ENCODE measurements around the gene USP1. TPM values are rescaled to one million over a fixed set of nuclear protein-coding genes. Genes with fewer than 3 reads are reported as not detected.

USP1 gene
- polyA plus RNA-seq, 1 donor from 2014 or later = 20.3 TPM

GRCh38 chr1:62424411-62424810 is 12.4 kb upstream of the USP1 start:
- Histone ChIP-seq H2AFZ (ENCODE audit: low read depth, low read length) (no peak overlapping the region), H3K27me3 (ENCODE audit: insufficient read depth, low read depth, low read length) (no peaks in the 10 kb centered on the region), H3K9ac (ENCODE audit: low read length) (no peak overlapping the region), H3K9me2 (ENCODE audit: insufficient read depth, low read length) (no peaks in the 10 kb centered on the region), H3K9me3 (ENCODE audit: low read length) (no peaks in the 10 kb centered on the region), H3K36me3 (ENCODE audit: insufficient read depth, low read length) (no peaks in the 10 kb centered on the region), H3F3A (ENCODE audit: insufficient read depth, low read length, poor library complexity, severe bottlenecking) (no peaks in the 10 kb centered on the region), H3K79me2 (replicated peaks; ENCODE audit: insufficient read depth, low read length) (no peaks in the 10 kb centered on the region), H3K4me3 (ENCODE audit: low read length) (no peak overlapping the region), H3K4me2 (ENCODE audit: low read length) (no peak overlapping the region), H4K20me1 (ENCODE audit: insufficient read depth) (no peaks in the 10 kb centered on the region), H3K27ac (ENCODE audit: low read length) (no peak overlapping the region)
- TF ChIP-seq EP300 (conservative IDR thresholded peaks at IDR 0.05; ENCODE audit: poor library complexity, severe bottlenecking) (no peak), EZH2 (IDR thresholded peaks at IDR 0.05; ENCODE audit: borderline replicate concordance, insufficient read depth, low read length, poor library complexity, severe bottlenecking) (no peak)

- Histone ChIP-seq H3K9me3 (ENCODE audit: low read length) (no peaks in the 10 kb centered on the region), H3K79me2 (replicated peaks; ENCODE audit: insufficient read depth, low read length) (no peaks in the 10 kb centered on the region), H3K4me2 (ENCODE audit: low read length) (no peak overlapping the region), H2AFZ (ENCODE audit: low read depth, low read length) (no peak overlapping the region), H3K4me3 (ENCODE audit: low read length) (no peak overlapping the region), H3K36me3 (ENCODE audit: insufficient read depth, low read length) (no peaks in the 10 kb centered on the region), H3F3A (ENCODE audit: insufficient read depth, low read length, poor library complexity, severe bottlenecking) (no peaks in the 10 kb centered on the region), H3K27ac (ENCODE audit: low read length) (no peak overlapping the region), H4K20me1 (ENCODE audit: insufficient read depth) (no peaks in the 10 kb centered on the region), H3K27me3 (ENCODE audit: insufficient read depth, low read depth, low read length) (no peaks in the 10 kb centered on the region), H3K9me2 (ENCODE audit: insufficient read depth, low read length) (no peaks in the 10 kb centered on the region), H3K9ac (ENCODE audit: low read length) (no peak overlapping the region)
- TF ChIP-seq SMC3 (conservative IDR thresholded peaks at IDR 0.05; ENCODE audit: poor library complexity) (no peak), EZH2 (IDR thresholded peaks at IDR 0.05; ENCODE audit: borderline replicate concordance, insufficient read depth, low read length, poor library complexity, severe bottlenecking) (no peak), CTCF (IDR thresholded peaks at IDR 0.05; ENCODE audit: poor library complexity, severe bottlenecking) (no peak), RAD21 (conservative IDR thresholded peaks at IDR 0.05) (no peak), POLR2AphosphoS5 (IDR thresholded peaks at IDR 0.05) (no peak), REST (IDR thresholded peaks at IDR 0.05; ENCODE audit: borderline replicate concordance) (no peak), MXI1 (conservative IDR thresholded peaks at IDR 0.05; ENCODE audit: poor library complexity, severe bottlenecking) (no peak), TAF1 (IDR thresholded peaks at IDR 0.05; ENCODE audit: low read depth) (no peak), EP300 (conservative IDR thresholded peaks at IDR 0.05; ENCODE audit: poor library complexity, severe bottlenecking) (no peak)
Measured at GRCh38 chr1:62425041-62425440, 11.8 kb upstream of the USP1 start.

- no peak overlapping the region for H3K4me3 ChIP-seq (ENCODE audit: low read length)
- TF ChIP-seq RAD21 (conservative IDR thresholded peaks at IDR 0.05) = no peak
- no peak for TF ChIP-seq POLR2AphosphoS5 (IDR thresholded peaks at IDR 0.05)
- H3K9me2 ChIP-seq (ENCODE audit: insufficient read depth, low read length) = no peaks in the 10 kb centered on the region
- H2AFZ ChIP-seq (ENCODE audit: low read depth, low read length) = no peak overlapping the region
- no peaks in the 10 kb centered on the region for H4K20me1 ChIP-seq (ENCODE audit: insufficient read depth)
- no peak overlapping the region for H3K9ac ChIP-seq (ENCODE audit: low read length)
- H3K79me2 ChIP-seq (replicated peaks; ENCODE audit: insufficient read depth, low read length) = no peaks in the 10 kb centered on the region
- H3K4me2 ChIP-seq (ENCODE audit: low read length) = no peak overlapping the region
- no peaks in the 10 kb centered on the region for H3F3A ChIP-seq (ENCODE audit: insufficient read depth, low read length, poor library complexity, severe bottlenecking)
- no peak overlapping the region for H3K27ac ChIP-seq (ENCODE audit: low read length)
- no peaks in the 10 kb centered on the region for H3K36me3 ChIP-seq (ENCODE audit: insufficient read depth, low read length)
- H3K27me3 ChIP-seq (ENCODE audit: insufficient read depth, low read depth, low read length) = no peaks in the 10 kb centered on the region
- H3K9me3 ChIP-seq (ENCODE audit: low read length) = no peaks in the 10 kb centered on the region
Measured at GRCh38 chr1:62426237-62426636, 10.6 kb upstream of the USP1 start.

All from neural cell (in vitro differentiated cells).